ENCODE data around the gene CEP152.
"Not testable (repeated sequence)": the region's sequence is repeated elsewhere in the genome, so short reads cannot be mapped to it uniquely, and the experiment has no call there.

CEP152 gene

DNA sequence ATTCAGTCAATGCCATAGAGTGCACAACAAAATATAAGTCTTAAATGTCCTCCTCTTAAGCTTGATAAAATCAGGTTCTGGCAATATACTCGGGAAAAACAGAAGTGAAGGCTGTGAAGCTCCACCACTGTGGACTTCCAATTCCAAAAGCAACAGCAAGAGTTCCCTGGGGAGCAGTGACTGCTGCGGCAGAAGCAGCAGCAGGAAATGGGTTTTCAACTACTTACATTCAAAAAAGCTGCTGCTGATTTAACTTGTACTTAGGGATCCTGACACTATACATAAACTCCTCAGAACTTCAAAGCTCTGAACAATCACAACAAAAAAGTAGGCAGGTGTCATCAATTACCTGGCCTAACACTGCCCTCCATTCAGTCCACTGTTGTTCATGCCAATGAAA, 4.7 kb downstream of the CEP152 start:
- peak; percentile 3 to 33 for DNase-seq

- no peak for DNase-seq
These were observed 5.3 kb downstream of the CEP152 start for GRCh38 chr15:48805591-48805990.

GRCh38 chr15:48803877-48804276, 7.0 kb downstream of the CEP152 start:
- no peak for DNase-seq

DNA sequence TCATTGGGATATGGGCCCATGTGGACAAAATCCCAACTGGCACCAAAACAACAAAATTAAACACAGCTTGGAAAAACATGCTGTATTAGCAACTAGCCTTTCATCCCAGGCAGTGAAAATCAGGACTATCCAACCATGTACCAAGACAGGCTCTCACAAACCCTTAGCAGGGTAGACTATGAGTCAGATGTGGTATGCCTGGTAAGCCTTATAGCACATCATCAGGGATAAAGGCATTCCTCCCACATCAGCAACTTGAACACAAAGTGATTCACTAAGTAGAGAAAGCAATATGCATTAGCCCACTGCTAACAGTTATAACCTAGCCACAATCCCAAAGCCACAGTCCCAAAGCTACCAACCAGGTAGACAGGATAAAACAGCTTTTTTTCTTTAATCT, 8.0 kb downstream of the CEP152 start:
- no peak for DNase-seq

- no peak for DNase-seq
These were observed 8.6 kb downstream of the CEP152 start for GRCh38 chr15:48802257-48802656.

DNA sequence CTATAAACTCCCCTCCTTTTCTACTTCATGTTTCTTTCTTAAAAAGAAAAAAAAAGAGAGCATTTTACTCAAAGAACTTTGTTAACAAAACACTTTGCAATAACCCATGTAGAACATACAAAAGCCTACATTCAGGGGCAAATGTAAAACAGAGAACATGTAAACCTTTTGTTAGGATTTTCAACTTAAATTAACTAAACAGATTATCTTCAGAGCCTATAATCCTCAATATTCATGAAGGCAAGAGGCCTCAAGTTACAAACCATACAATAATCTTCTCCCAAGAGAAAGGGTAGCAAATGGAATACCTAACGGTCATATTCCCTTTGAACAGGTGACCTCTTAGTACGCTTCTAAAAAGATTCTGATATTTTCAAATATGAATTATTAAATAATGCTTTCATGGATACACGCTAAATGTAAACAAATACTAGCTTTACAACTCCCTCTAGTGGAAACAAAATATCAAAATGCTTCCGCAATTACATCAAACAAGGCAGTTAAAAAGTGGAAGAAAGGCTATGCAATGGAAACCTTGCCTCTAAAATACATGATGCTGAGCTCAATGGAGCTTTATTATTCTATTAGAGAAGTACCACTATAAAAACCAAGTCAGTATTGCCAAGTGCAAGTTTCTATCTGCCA, 9.9 kb downstream of the CEP152 start:
- peak in 1 of 2 experiments; percentile 21 for DNase-seq

- no peak for DNase-seq
These were observed 10.6 kb downstream of the CEP152 start for GRCh38 chr15:48800245-48800644.

DNA sequence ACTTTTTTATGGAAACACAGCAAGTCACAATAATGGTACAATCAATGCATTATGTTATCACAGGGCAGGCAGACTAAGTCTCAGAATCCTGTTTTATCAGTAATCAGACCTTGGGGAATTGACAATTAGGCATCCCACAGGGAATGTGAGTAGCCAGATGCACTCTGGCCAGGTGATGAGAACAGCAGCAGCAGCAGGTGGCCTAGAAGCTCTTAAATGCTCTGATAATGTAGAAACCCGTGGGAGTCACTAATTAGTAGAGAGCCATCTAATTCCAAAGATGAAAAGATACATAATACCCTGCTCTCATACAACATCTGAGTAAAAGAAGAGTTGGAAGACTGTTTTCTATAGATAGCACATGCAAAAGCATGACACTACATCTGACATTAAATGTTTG, 12.6 kb downstream of the CEP152 start:
- peak; percentile 83 to 91 for DNase-seq

DNA sequence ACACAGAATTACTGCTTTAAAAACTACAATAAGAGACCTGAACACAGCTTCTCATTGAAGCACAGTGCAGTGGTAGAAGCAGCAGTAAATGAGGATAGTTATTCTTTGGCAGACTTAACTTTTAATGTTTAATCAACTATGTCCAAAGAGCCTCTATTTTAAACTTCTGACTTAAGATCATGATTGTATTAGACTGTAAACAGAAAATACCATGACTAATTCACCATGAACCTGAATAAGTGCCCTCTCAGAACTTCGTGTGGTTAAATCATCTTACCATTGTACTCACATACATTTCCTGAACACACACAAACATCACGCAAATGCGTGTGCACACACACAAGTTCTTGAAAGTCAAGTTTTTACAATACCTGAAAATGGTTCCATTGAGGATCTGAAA, 13.9 kb downstream of the CEP152 start:
- DNase-seq: no peak

GRCh38 chr15:48796521-48796920, 14.3 kb downstream of the CEP152 start:
- no peak for DNase-seq

DNA sequence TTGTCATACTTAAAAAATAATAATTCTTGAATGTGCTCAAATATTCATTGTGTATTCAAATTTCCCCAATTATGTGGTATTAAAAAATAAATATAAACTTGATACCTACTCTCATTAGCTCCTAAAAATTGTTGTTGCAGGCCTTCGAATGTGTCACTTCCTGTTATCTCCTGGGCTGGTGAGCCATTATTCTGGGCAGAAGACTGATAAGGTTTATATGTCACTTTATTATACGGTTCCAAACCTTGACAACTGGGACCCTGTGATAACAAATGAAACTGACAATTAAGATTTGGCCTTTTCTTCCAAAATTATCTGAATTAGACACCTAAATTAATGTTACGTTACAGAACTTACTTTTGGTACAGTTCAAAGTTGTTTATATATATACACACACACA, 15.0 kb downstream of the CEP152 start:
- no peak for DNase-seq

DNA sequence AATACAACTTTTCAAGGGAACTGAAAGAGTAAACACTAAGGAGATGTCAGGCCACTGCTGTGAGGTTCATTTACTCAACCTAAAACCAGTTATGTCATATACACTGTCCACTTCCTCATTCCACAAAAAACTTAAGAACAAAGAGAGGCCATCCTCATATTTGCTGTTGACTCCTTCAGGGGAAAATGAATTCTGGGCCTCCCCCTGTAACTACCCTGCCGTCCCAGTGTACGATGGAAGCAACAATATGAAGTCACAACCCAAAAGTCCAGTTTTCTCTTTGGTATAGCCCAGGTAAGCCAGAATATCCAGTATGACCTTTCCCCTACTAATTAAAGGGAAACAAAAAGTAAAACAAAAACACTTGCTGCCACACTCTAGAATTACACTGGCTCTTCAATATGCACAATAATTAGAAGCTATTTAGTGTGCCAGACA, 16.2 kb downstream of the CEP152 start:
- no peak for DNase-seq

GRCh38 chr15:48792408-48792807, 18.5 kb downstream of the CEP152 start:
- DNase-seq: no peak

GRCh38 chr15:48790466-48791115, 20.3 kb downstream of the CEP152 start:
- DNase-seq: not testable (repeated sequence)

GRCh38 chr15:48785712-48786111, 25.2 kb downstream of the CEP152 start:
- DNase-seq: no peak

DNA sequence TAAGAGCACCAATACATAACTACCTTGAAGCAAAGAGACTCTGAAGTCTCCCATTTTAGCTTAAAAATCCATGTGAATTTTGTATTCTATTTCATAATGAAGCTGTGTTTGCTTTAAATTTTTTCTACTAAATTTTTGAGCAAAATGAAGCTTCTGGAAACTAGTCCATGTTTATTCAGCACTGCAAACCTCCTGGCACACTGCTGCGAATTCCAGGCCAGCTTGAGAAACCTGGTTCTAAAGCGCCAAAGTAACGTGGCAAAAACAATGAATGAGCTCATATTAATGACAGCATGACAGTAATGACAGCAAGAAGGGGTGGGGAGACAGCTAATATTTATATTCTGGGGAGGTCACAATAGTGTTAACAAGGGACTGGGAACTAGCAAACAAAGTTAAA, 25.7 kb downstream of the CEP152 start:
- DNase-seq: no peak

DNA sequence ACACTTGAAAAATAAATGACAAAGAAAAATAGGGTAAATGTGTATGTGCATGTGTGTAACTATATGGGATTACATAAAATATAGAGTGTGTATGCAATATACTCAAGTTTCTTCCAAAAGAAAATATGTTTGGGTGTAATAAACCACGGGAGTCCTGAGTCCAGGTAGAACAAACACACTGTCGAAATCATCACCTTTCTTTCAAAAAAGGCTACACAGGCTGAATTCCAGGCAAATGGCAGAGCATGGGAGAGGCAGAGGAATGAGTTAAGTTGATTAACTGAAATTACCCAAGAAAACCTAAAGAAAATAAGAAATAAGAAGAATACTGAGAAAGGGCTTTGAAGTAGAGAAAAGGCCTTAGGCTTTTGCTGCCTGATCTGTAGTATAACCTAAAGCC, 26.1 kb downstream of the CEP152 start:
- no peak for DNase-seq

GRCh38 chr15:48782911-48783310, 28.0 kb downstream of the CEP152 start:
- DNase-seq: no peak

DNA sequence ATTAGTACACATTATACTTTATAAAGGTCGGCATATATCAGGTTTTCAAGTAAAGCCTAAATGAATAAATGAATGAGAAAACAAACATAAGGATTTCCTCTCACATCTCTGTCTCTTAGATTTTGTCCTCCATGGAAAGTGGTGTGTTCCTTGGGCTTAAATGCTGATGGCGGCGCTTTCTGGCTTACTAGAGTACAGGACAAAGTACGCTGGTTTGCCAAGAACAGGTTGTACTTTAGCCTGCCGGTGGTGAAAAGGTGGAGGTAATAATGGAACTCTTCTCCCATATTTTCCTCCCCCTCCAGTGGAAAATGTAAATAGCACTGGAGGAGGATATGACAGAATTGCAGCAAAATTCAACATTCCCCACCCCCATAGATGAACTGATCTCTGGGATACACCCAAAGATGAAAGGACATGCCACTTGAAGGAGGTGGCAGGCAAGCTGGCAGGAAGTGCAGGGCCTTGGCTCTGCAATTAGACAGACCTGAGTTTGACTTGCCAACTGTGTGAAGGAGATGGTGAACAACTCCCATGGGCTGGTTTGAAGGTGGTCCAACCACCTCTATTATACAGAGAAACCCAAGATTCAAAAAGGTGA, 29.3 kb downstream of the CEP152 start:
- no peak for DNase-seq

- no peak for DNase-seq
These were observed 29.9 kb downstream of the CEP152 start for GRCh38 chr15:48781017-48781416.

GRCh38 chr15:48778331-48778730, 32.5 kb downstream of the CEP152 start:
- DNase-seq: no peak

- no peak for DNase-seq
These were observed 33.1 kb downstream of the CEP152 start for GRCh38 chr15:48777645-48778330.

GRCh38 chr15:48775546-48775945, 35.3 kb downstream of the CEP152 start:
- no peak for DNase-seq

- DNase-seq: no peak
These were observed 36.4 kb downstream of the CEP152 start for GRCh38 chr15:48774484-48774883.
